T-helper 22 cell (primary cell): Measurements from ENCODE around the gene CD209.

Experiments used
- DNase-seq: peaks from one replicate; pipeline ENCODE4 v3.0.0-alpha.2; 2020; ENCODE audit warnings: low read depth

CD209 gene

GRCh38 chr19:7705387-7706187 lies 41.7 kb downstream of the CD209 start:
- peak; percentile 65 for DNase-seq

DNA sequence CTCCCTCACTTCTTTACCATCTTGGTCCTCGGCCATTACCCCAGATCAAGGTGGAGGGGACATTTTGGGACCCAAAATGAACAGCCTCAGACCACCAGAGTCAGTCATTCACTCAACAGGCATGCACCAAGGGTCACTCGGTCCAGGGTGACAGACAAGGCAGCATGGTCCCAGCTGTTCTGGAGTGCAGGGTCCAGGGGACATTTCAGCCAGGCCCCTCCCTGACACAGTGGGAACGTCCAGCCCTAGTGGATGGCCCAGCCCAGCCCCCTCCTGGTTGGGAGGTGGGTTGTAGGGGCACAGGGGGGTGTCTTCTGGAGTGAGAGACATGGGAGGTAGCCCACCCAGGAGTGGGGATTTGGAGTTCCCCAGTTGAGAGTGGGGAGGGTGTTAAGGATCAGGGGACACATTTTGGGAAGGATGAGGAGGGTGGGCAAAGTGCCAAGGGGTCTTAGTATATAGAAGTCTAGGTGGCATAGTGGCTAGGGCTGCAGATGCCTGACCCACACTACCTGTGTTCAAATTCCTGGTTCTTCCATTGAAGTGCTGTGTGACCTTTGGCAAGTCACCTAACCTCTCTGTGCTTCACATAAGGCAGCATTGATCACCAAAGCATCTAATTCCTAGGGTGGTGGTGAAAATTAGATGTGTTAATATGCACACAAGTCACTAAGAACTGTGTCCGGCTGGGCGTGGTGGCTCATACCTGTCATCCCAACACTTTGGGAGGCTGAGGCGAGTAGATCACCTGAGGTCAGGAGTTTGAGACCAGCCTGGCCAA lies 42.9 kb downstream of the CD209 start:
- DNase-seq, result no peak

GRCh38 chr19:7703332-7703731 lies 44.0 kb downstream of the CD209 start:
- no peak for DNase-seq

DNA sequence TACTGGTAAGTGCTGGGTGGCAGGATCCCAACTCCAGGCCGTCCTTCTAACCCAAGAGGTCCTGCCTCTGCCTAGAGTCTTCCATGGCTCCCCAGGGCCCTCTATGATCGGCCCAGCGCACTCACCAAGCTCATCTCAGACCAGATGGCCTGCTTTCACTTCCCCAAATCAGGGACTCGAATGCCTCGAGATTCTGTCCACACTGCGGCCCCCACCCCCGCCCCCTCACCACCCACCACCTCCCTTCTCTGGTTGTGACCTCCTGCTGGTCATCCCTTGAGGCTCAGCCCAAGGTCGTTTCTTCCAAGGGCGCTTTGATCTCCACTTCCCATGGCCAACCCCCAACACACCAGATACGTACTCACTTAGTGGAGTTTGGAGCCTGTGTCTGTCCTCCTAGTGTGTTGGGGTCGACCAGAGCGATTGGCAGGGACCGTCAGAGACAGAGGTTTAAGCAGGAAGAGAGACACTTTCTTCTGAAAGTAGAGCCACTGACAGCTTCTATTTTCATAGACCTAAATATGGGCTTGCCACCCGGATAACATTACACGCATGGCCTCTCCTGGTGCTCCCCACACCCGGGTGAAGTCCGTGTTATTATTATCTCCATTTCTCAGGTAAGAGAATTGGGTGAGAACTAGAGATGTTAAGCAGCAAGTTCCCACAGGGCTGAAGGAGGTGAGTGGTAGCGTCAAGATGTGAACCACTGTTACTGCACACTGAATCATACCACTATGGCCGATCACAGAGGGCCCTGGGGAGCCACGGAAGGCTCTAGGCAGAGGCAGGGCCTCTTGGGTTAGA lies 45.5 kb downstream of the CD209 start, which contains the start of gene FCER2:
TSS of gene FCER2 (minus strand) at position 478 of the 804 bp plus-strand sequence. CDS start 2,371 bp downstream, outside the sequence.
- DNase-seq, result no peak

GRCh38 chr19:7701049-7701653 lies 46.2 kb downstream of the CD209 start:
- no peak for DNase-seq

- DNase-seq, result no peak
These were observed 47.6 kb downstream of the CD209 start for GRCh38 chr19:7699417-7700401.

- DNase-seq, result no peak
These were observed 48.3 kb downstream of the CD209 start for GRCh38 chr19:7699003-7699402.

- no peak for DNase-seq
These were observed 48.8 kb downstream of the CD209 start for GRCh38 chr19:7698583-7698982.

- no peak for DNase-seq
These were observed 49.5 kb downstream of the CD209 start for GRCh38 chr19:7697721-7698287.

DNA sequence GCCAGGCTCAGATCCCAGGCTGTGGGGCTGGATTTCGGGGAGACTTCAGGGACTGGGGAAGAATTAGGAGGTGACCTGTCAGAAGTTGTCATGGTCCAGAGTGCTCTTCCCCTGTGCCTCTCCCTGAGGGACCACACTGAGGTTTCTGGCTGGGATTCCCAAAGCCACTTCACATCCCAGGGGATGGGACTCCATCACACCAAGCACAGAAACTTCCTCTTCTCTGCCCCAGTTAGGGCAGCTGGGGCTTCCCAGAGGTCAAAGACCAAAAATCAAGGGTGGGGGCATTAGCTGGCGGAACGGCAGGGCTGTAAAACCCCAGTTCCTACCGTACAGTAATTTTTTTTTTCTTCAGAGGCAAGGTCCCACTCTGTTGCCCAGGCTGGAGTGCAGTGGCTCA lies 52.8 kb downstream of the CD209 start:
- DNase-seq, result no peak

DNA sequence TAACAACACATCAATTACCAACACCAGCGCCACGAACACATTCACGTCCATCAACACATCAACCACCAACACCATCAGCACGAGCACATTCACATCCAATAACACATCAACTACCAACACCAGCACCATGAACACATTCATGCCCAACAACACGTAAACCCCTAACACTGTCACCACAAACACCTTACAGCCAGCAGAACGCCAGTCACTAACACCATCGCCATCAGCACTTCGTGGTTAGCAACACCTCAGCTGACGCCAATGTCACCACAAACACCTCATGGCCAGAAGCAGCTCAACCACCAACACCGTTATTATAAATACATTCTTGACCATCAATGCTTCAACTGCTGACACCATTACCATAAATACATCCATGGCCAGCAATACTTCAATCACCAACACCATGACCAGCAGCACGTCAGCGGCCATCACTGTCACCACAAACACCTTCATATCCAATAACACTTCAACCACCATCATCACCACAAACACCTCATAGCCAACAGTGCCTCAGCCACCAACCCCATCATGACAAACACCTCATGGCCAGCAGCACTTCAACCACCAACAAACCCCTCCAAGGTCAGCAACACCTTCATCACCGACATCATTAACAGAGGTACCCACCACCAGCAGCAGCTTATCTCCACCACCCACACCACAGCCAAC lies 54.8 kb downstream of the CD209 start:
- no peak for DNase-seq

DNA sequence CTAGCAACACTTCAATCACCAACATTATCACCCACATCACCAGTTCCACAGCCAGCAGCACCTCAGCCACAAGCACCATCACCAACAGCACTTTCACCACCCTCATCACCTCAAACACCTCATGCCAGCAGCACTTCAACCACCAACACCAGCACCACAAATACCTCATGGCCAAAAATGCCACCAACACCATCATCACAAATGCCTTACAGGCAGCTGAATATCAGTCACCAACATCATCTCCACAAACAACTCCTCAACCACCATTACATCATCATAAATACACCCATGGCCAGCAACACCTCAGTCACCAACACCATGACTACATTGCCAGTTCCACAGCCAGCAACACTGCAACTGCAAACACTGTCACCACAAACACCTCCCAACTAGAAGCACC lies 55.8 kb downstream of the CD209 start:
- no peak for DNase-seq

- no peak for DNase-seq
These were observed 56.5 kb downstream of the CD209 start for GRCh38 chr19:7690779-7691258.
